Neural cell (in vitro differentiated cells): ENCODE measurements around the gene SHMT2. TPM values are rescaled to one million over a fixed set of nuclear protein-coding genes. Genes with fewer than 3 reads are reported as not detected.
A peak's percentile ranks its signal among the peaks of the same experiment; 100 is the strongest.

Experiments
- H2AFZ ChIP-seq: fragments of 200-600, 300-800 bp; sonication (generic), shearing (Covaris generic); 2 replicates; pipeline ENCODE4 v1.6.0; 2014; ENCODE audit warnings: low read depth, mild to moderate bottlenecking, antibody characterized with exemption, low read length, moderate library complexity
- H3F3A ChIP-seq: fragments of 200-600 bp; shearing (Covaris generic); 2 replicates; pipeline ENCODE4 v1.6.1; 2016; ENCODE audit warnings: mild to moderate bottlenecking, moderate library complexity, mixed read lengths, antibody characterized with exemption, low read length; ENCODE audit not compliant: insufficient read depth, poor library complexity, severe bottlenecking
- H3K27ac ChIP-seq: fragments of 200-600, 300-800 bp; sonication (generic), shearing (Covaris generic); 2 replicates; pipeline ENCODE4 v1.5.1; 2014; ENCODE audit warnings: mild to moderate bottlenecking, low read length, moderate library complexity
- H3K27me3 ChIP-seq: fragments of 300-800, 200-600 bp; sonication (generic), shearing (Covaris generic); 2 replicates; pipeline ENCODE4 v1.6.0; 2014; ENCODE audit warnings: mild to moderate bottlenecking, low read depth, low read length, moderate library complexity; ENCODE audit not compliant: insufficient read depth
- H3K36me3 ChIP-seq: fragments of 300-800, 200-600 bp; sonication (generic), shearing (Covaris generic); 2 replicates; pipeline ENCODE4 v1.5.1; 2014; ENCODE audit warnings: mild to moderate bottlenecking, antibody characterized with exemption, low read length, moderate library complexity; ENCODE audit not compliant: insufficient read depth
- H3K4me2 ChIP-seq: fragments of 300-800, 200-600 bp; sonication (generic), shearing (Covaris generic); 2 replicates; pipeline ENCODE4 v1.6.0; 2014; ENCODE audit warnings: mild to moderate bottlenecking, low read length
- H3K4me3 ChIP-seq: fragments of 300-800, 200-600 bp; sonication (generic), shearing (Covaris generic); 2 replicates; pipeline ENCODE4 v1.5.1; 2014; ENCODE audit warnings: mild to moderate bottlenecking, low read length, moderate library complexity
- H3K79me2 ChIP-seq: fragments of 200-600 bp; shearing (Covaris generic); replicated peaks from 2 replicates; pipeline ENCODE4 v1.6.0; 2014; ENCODE audit warnings: mild to moderate bottlenecking, low read length, moderate library complexity; ENCODE audit not compliant: insufficient read depth
- H3K9ac ChIP-seq: fragments of 300-800, 200-600 bp; sonication (generic), shearing (Covaris generic); 2 replicates; pipeline ENCODE4 v1.6.1; 2016; ENCODE audit warnings: mild to moderate bottlenecking, low read length, mixed read lengths
- H3K9me2 ChIP-seq: fragments of 200-600 bp; shearing (Covaris generic); 2 replicates; pipeline ENCODE4 v1.6.1; 2016; ENCODE audit warnings: mild to moderate bottlenecking, low read length, mixed read lengths; ENCODE audit not compliant: insufficient read depth
- H3K9me3 ChIP-seq: fragments of 200-600, 300-800 bp; sonication (generic), shearing (Covaris generic); 2 replicates; pipeline ENCODE4 v1.6.1; 2016; ENCODE audit warnings: mild to moderate bottlenecking, mixed run types, low read length, moderate library complexity, mixed read lengths
- H4K20me1 ChIP-seq: fragments of 200-600 bp; shearing (Covaris generic); 2 replicates; pipeline ENCODE4 v1.6.1; 2016; ENCODE audit warnings: mild to moderate bottlenecking, mixed run types; ENCODE audit not compliant: insufficient read depth
- CTCF ChIP-seq: fragments of 450-650 bp; IDR thresholded peaks from 2 replicates; pipeline ENCODE4 v1.5.1; 2014; ENCODE audit warnings: antibody characterized with exemption, mild to moderate bottlenecking, moderate library complexity; ENCODE audit not compliant: poor library complexity, severe bottlenecking
- EP300 ChIP-seq: fragments of 450-650 bp; conservative IDR thresholded peaks from 2 replicates; pipeline ENCODE4 v1.6.1; 2014; ENCODE audit warnings: antibody characterized with exemption, mild to moderate bottlenecking, moderate library complexity; ENCODE audit not compliant: poor library complexity, severe bottlenecking
- EZH2 ChIP-seq: fragments of 200-600, 300-800 bp; shearing (Covaris generic), sonication (generic); IDR thresholded peaks from 2 replicates; pipeline ENCODE4 v1.6.1; 2014; ENCODE audit warnings: antibody characterized with exemption, low read length, borderline replicate concordance, mild to moderate bottlenecking; ENCODE audit not compliant: insufficient read depth, poor library complexity, severe bottlenecking
- MXI1 ChIP-seq: fragments of 450-650 bp; conservative IDR thresholded peaks from 2 replicates; pipeline ENCODE4 v1.6.1; 2014; ENCODE audit warnings: antibody characterized with exemption, mild to moderate bottlenecking; ENCODE audit not compliant: poor library complexity, severe bottlenecking
- POLR2AphosphoS5 ChIP-seq: IDR thresholded peaks from 2 replicates; pipeline ENCODE4 v1.6.1; 2012
- RAD21 ChIP-seq: fragments of 450-650 bp; conservative IDR thresholded peaks from 2 replicates; pipeline ENCODE4 v1.6.1; 2014; ENCODE audit warnings: antibody characterized with exemption, mild to moderate bottlenecking, moderate library complexity
- REST ChIP-seq: IDR thresholded peaks from 2 replicates; pipeline ENCODE4 v1.6.1; 2012; ENCODE audit warnings: borderline replicate concordance
- SMC3 ChIP-seq: fragments of 450-650 bp; conservative IDR thresholded peaks from 2 replicates; pipeline ENCODE4 v1.6.1; 2014; ENCODE audit warnings: antibody characterized with exemption, mild to moderate bottlenecking, moderate library complexity; ENCODE audit not compliant: poor library complexity
- TAF1 ChIP-seq: IDR thresholded peaks from 2 replicates; pipeline ENCODE4 v1.6.1; 2012; ENCODE audit warnings: low read depth
- polyA plus RNA-seq: library from polyadenylated mRNA; depleted of rRNA; stranded (reverse); fragments of >200 nt; gene quantifications from 2 replicates; pipeline ENCODE4 v1.2.3, GENCODE V29; 2014

SHMT2 gene
- polyA plus RNA-seq, 1 donor from 2014 or later, result 38.2 TPM

GRCh38 chr12:57218030-57218853, 11.3 kb upstream of the SHMT2 start:
- TF ChIP-seq MXI1 (no peak), TAF1 (no peak), EP300 (no peak), SMC3 (no peak), REST (no peak), RAD21 (no peak), POLR2AphosphoS5 (no peak), EZH2 (no peak)
- H4K20me1 ChIP-seq, result no peaks in the 10 kb centered on the region
- peaks cover 6% of the 10 kb centered on the region for H3K36me3 ChIP-seq
- H3K9me2 ChIP-seq, result no peaks in the 10 kb centered on the region
- H3K79me2 ChIP-seq, result no peaks in the 10 kb centered on the region
- H3K4me2 ChIP-seq, result no peak overlapping the region
- H3K9ac ChIP-seq, result no peak overlapping the region
- no peaks in the 10 kb centered on the region for H3K9me3 ChIP-seq
- H3K27me3 ChIP-seq, result peaks cover 91% of the 10 kb centered on the region
- no peak overlapping the region for H2AFZ ChIP-seq
- no peaks in the 10 kb centered on the region for H3F3A ChIP-seq
- H3K27ac ChIP-seq, result no peak overlapping the region
- H3K4me3 ChIP-seq, result no peak overlapping the region

GRCh38 chr12:57219205-57219992, 10.1 kb upstream of the SHMT2 start:
- Histone ChIP-seq H3K9ac (no peak overlapping the region), H3K4me3 (peak overlapping the region; percentile 51), H3K9me3 (no peaks in the 10 kb centered on the region), H3K27ac (no peak overlapping the region), H4K20me1 (no peaks in the 10 kb centered on the region), H3F3A (no peaks in the 10 kb centered on the region), H3K9me2 (no peaks in the 10 kb centered on the region), H2AFZ (no peak overlapping the region), H3K4me2 (no peak overlapping the region), H3K27me3 (peaks cover 98% of the 10 kb centered on the region), H3K79me2 (no peaks in the 10 kb centered on the region), H3K36me3 (no peaks in the 10 kb centered on the region)
- TF ChIP-seq MXI1 (no peak), REST (no peak), CTCF (no peak), RAD21 (no peak), SMC3 (no peak), TAF1 (no peak)
